Measurements from ENCODE around the gene CCM2L. TPM values are rescaled to one million over a fixed set of nuclear protein-coding genes. Genes with fewer than 3 reads are reported as not detected.

Gene CCM2L
- total RNA-seq, 1 donor from 2014 or later: 0.11 TPM

DNA sequence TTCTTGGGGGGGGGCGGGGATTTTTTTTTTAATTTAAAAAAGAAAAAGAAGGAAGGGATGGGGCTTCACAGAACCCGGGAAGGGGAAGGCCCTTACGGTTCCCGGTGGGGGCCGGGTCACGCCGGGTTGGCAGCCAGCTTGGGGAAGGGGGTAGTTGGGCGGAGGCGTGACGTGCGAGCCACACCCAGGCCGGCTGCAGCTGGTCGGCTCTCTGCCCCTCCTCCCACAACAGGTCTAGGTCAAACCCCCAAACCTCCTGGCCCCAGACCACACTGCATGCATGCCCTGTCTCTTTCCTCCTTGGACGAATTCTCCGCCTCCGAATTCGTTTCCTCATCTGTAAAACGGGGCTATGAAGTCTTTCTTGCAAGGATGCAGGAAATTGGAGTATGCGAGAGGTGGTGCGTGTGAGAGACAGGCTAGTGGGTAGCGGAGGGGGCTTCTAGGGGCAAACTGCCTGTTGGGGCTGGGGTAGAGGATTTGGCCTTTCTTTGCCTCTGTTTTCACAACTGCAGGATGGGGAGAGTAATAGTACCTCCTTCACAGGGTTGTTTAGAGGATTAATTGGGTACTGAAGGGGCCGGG is 42.6 kb downstream of the CCM2L start:
- Histone ChIP-seq H3K4me3 (ENCODE audit: insufficient read depth, low read depth, low read length) (no peak overlapping the region), H3K9me3 (ENCODE audit: insufficient read depth, low read depth, low read length) (no peaks in the 10 kb centered on the region), H3K36me3 (ENCODE audit: insufficient read depth, low read length) (no peaks in the 10 kb centered on the region), H3K9ac (ENCODE audit: low read length) (no peak overlapping the region), H3K4me2 (ENCODE audit: low read length) (no peak overlapping the region), H4K20me1 (ENCODE audit: insufficient read depth, low read length) (no peaks in the 10 kb centered on the region), H3K27me3 (ENCODE audit: insufficient read depth, low read length) (peaks cover 57% of the 10 kb centered on the region), H2AFZ (ENCODE audit: low read depth, low read length) (no peak overlapping the region), H3K79me2 (ENCODE audit: insufficient read depth, low read length) (no peaks in the 10 kb centered on the region), H3K27ac (ENCODE audit: low read depth, low read length) (no peak overlapping the region), H3K4me1 (ENCODE audit: insufficient read depth, low read length) (no peaks in the 10 kb centered on the region)
- no peak for TF ChIP-seq EZH2 (IDR thresholded peaks at IDR 0.05; ENCODE audit: insufficient read depth, low read length)
- no peak for TF ChIP-seq CTCF (IDR thresholded peaks at IDR 0.05; ENCODE audit: insufficient read depth, low read depth, low read length)
- peaks cover 50% of the 10 kb centered on the region for H3K27me3 Mint-ChIP-seq (ENCODE audit: low read depth, unreplicated experiment)
- DNase-seq (ENCODE audit: low read depth): no peak
- FAIRE-seq: no peak
- H3K4me1 Mint-ChIP-seq (ENCODE audit: low read depth, unreplicated experiment): no peaks in the 10 kb centered on the region
- H3K4me3 Mint-ChIP-seq (ENCODE audit: unreplicated experiment): no peak overlapping the region
- peaks cover 3% of the 10 kb centered on the region for H3K36me3 Mint-ChIP-seq (ENCODE audit: low read depth, unreplicated experiment)
- no peak overlapping the region for H3K27ac Mint-ChIP-seq (ENCODE audit: unreplicated experiment)
- H3K9me3 Mint-ChIP-seq (ENCODE audit: unreplicated experiment): peaks cover 14% of the 10 kb centered on the region

GRCh38 chr20:32053648-32054047 is 43.4 kb downstream of the CCM2L start:
- Histone ChIP-seq H3K36me3 (ENCODE audit: insufficient read depth, low read length) (no peaks in the 10 kb centered on the region), H3K4me1 (ENCODE audit: insufficient read depth, low read length) (no peaks in the 10 kb centered on the region), H3K9ac (ENCODE audit: low read length) (no peak overlapping the region), H4K20me1 (ENCODE audit: insufficient read depth, low read length) (no peaks in the 10 kb centered on the region), H3K27ac (ENCODE audit: low read depth, low read length) (no peak overlapping the region), H3K4me3 (ENCODE audit: insufficient read depth, low read depth, low read length) (no peak overlapping the region), H3K9me3 (ENCODE audit: insufficient read depth, low read depth, low read length) (no peaks in the 10 kb centered on the region), H3K79me2 (ENCODE audit: insufficient read depth, low read length) (no peaks in the 10 kb centered on the region), H3K4me2 (ENCODE audit: low read length) (no peak overlapping the region), H2AFZ (ENCODE audit: low read depth, low read length) (no peak overlapping the region), H3K27me3 (ENCODE audit: insufficient read depth, low read length) (peaks cover 59% of the 10 kb centered on the region)
- FAIRE-seq (no peak), DNase-seq (ENCODE audit: low read depth) (no peak)
- TF ChIP-seq EZH2 (IDR thresholded peaks at IDR 0.05; ENCODE audit: insufficient read depth, low read length): no peak
- TF ChIP-seq CTCF (IDR thresholded peaks at IDR 0.05; ENCODE audit: insufficient read depth, low read depth, low read length): no peak
- Mint-ChIP-seq H3K4me1 (ENCODE audit: low read depth, unreplicated experiment) (no peaks in the 10 kb centered on the region), H3K27ac (ENCODE audit: unreplicated experiment) (no peak overlapping the region), H3K4me3 (ENCODE audit: unreplicated experiment) (no peak overlapping the region), H3K27me3 (ENCODE audit: low read depth, unreplicated experiment) (peaks cover 58% of the 10 kb centered on the region), H3K36me3 (ENCODE audit: low read depth, unreplicated experiment) (peaks cover 3% of the 10 kb centered on the region), H3K9me3 (ENCODE audit: unreplicated experiment) (peaks cover 14% of the 10 kb centered on the region)

DNA sequence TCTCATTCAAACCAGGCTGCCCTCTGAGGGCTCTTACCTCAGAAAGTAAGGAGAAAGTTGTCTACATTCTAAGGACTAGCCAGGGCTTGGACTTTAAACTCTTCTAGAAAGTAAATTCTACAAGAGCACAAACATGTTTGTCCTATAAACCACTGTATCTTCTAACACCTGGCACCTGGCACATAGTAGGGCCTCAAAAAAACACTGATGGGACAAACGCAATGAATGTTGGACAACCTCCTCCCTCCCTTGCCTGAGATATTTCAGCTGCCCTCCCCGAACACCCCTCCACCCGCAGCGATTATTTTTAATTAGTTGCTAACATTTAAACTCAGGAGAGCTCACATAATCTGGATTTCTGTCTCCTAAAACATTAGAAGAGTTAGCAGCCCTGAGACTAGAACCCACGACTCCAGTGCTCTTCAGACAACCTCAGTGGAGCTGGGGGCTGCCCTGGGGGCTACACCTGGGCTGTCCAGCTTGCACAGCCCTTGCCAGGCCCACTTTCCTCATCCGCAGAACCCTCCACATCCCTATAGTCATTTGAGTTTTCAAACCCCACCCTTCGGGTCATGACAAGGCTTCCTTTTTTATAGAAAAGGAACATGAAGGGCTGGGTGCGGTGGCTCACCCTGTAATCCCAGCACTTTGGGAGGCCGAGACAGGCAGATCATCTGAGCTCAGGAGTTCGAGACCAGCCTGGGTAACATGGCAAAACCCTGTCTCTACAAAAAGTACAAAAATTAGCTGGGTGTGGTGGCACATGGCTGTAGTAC is 46.7 kb downstream of the CCM2L start:
- Histone ChIP-seq H3K4me1 (ENCODE audit: insufficient read depth, low read length) (no peaks in the 10 kb centered on the region), H3K79me2 (ENCODE audit: insufficient read depth, low read length) (no peaks in the 10 kb centered on the region), H2AFZ (ENCODE audit: low read depth, low read length) (no peak overlapping the region), H3K27ac (ENCODE audit: low read depth, low read length) (no peak overlapping the region), H3K27me3 (ENCODE audit: insufficient read depth, low read length) (peaks cover 42% of the 10 kb centered on the region), H3K4me2 (ENCODE audit: low read length) (no peak overlapping the region), H3K36me3 (ENCODE audit: insufficient read depth, low read length) (no peaks in the 10 kb centered on the region), H3K9me3 (ENCODE audit: insufficient read depth, low read depth, low read length) (no peaks in the 10 kb centered on the region), H3K9ac (ENCODE audit: low read length) (no peak overlapping the region), H4K20me1 (ENCODE audit: insufficient read depth, low read length) (no peaks in the 10 kb centered on the region), H3K4me3 (ENCODE audit: insufficient read depth, low read depth, low read length) (no peak overlapping the region)
- peaks cover 9% of the 10 kb centered on the region for H3K9me3 Mint-ChIP-seq (ENCODE audit: unreplicated experiment)
- peaks cover 55% of the 10 kb centered on the region for H3K27me3 Mint-ChIP-seq (ENCODE audit: low read depth, unreplicated experiment)
- no peak overlapping the region for H3K4me3 Mint-ChIP-seq (ENCODE audit: unreplicated experiment)
- H3K4me1 Mint-ChIP-seq (ENCODE audit: low read depth, unreplicated experiment): peaks cover 2% of the 10 kb centered on the region
- FAIRE-seq (no peak), DNase-seq (ENCODE audit: low read depth) (no peak)
- no peak overlapping the region for H3K27ac Mint-ChIP-seq (ENCODE audit: unreplicated experiment)
- peaks cover 4% of the 10 kb centered on the region for H3K36me3 Mint-ChIP-seq (ENCODE audit: low read depth, unreplicated experiment)
- TF ChIP-seq CTCF (IDR thresholded peaks at IDR 0.05; ENCODE audit: insufficient read depth, low read depth, low read length) (no peak), EZH2 (IDR thresholded peaks at IDR 0.05; ENCODE audit: insufficient read depth, low read length) (no peak)

Data from astrocyte (in vitro differentiated cells and primary cell).